GM19328 (cell line): Measurements from ENCODE around the gene CNTNAP2.

Source experiments
- ATAC-seq: cut with Tn5 transposase; IDR thresholded peaks from one replicate; pipeline ENCODE4 v1.9.1; 2021; ENCODE audit warnings: mild to moderate bottlenecking, moderate library complexity; ENCODE audit not compliant: unreplicated experiment

The CNTNAP2 gene

DNA sequence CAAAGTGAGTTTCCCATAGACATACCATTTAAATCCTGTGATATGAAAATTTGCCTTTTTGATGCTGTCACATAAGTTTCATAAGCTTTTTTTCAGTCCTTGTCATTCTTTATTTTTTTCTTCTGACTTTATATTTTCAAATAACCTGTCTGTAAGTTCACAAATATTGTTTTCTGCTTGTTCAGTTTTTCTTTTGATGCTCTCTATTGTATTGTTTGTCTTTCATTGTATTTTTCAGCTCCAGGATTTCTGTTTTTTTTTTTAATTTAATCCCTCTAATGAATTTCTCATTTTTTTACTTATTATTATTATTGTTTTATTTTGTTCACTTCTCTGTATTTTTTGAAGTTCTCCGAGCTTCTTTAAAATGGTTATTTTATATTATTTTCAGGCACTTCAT lies 623.4 kb downstream of the CNTNAP2 start:
- no peak for ATAC-seq

DNA sequence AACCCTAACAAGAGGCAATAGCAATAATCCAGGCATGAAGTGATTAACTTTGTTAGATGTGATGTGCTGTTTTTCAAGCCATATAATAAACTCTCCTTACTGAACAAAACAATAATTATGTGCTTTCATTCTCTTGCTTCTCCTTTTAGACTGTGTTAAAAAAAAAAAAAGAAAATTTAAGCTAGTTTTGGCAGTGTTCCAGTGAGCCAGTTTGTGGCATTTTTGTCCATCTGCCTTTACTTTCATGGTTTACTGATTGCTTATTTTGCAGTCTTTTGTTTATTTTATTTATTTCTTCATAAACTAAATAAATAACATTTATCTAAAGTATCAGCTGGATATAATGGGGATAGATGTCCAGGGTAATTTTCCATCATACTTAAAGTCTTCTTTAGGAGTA lies 625.3 kb downstream of the CNTNAP2 start:
- no peak for ATAC-seq

DNA sequence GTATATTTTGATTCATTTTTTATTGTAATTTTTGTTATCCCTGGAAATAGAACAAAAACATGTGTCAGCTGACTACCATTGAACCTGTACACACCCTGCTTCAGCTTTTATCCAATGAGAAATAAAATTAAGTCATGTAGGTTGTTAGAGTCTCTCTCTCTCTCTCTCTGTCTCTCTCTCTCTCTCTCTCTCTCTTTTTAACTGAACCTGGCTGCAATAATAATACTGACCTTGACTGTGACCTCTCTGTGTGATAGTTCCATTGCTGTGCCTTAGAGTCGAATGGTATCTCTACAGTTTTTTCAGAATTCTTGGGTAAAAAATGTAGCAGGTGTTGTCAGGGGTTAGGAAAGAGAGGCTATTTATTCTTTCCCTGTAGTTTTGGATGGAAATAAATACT lies 637.8 kb downstream of the CNTNAP2 start:
- ATAC-seq, result no peak

DNA sequence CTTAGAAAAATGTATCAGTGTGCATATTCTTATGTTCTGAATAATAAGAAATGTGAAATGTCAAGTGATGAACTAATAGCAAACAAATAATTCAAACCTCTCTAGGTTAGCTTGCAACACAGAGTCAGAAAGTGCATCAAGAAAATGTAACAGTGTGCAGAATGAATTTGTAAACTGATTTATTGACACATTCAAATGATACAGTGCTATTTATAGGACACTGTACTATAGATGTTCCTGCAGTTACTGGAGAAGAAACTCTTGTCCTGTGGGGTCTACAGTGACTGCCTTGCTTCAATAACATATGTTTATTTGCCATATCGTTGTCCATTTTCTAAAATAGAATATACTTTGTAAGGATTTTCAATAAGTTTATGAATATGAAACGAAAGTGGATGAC lies 639.0 kb downstream of the CNTNAP2 start:
- ATAC-seq, result no peak

DNA sequence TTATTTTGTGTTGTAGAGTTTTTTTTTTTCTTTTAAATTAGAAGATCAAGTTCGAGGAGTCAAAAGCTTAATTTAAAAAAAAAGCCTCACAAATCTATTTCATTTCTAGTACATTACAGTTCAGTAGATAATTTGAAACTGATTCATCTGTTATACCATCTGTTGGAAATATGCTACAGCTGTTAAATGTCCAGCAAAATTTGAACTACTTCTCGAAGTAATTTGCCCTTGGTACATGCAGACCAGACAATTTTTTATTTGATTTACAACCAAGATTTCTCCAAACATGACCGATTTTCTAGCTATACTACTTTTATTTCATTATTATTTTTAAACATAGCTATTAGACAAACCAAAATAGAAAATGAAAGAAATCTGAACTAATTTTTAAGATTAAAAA lies 647.9 kb downstream of the CNTNAP2 start:
- ATAC-seq, result no peak

DNA sequence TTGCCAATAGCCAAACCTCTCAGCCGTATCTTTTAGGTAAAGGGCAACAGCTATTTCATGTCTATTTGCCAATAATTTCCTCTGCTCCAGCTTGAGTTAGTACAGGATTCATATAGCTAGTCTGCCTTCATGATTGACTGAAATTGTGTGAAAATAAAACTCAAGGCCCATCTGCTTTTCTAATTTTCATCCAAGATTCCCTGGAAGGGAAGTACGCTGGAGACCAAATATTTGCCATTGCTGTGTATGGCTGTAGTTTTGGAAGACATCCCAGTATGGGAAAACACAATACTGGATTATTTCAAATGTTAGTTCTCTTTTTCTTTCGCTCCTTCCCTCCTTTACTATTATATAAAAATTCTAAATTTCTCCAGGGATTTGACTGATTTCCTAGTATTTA lies 652.4 kb downstream of the CNTNAP2 start:
- no peak for ATAC-seq

DNA sequence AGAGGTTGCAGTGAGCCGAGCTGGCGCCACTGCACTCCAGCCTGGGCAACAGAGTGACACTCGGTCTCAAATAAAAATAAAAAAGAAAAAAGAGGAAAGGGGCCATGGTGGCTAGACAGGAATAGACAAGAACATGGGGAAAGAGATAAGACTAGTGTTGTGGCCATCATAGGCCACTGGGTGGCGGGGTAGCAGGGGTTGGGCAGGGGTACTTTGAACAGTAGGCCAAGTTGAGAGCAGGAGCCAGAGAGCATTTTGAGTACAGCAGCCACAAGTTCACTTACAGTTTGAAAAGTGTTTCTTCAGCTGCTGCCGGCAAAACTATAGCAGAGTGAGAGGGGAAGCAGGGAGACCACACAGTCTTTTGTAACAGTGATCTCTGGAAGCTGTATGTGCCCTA lies 656.0 kb downstream of the CNTNAP2 start:
- ATAC-seq, result no peak

DNA sequence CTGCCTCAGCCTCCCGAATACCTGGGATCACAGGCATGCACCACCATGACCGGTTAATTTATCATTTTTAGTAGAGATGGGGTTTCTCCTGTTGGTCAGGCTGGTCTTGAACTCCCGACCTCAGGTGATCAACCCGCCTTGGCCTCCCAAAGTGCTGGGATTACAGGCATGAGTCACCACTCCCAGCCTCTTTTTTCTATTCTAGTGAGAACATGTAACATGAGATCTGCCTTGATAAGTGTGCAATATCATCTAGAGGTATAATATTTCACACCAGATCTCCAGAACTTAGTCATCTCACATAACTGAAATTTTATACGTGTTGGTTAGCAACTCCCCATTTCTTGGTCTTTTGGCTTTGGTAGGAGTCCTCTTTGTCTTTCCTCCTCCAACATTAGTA lies 656.9 kb downstream of the CNTNAP2 start:
- no peak for ATAC-seq

DNA sequence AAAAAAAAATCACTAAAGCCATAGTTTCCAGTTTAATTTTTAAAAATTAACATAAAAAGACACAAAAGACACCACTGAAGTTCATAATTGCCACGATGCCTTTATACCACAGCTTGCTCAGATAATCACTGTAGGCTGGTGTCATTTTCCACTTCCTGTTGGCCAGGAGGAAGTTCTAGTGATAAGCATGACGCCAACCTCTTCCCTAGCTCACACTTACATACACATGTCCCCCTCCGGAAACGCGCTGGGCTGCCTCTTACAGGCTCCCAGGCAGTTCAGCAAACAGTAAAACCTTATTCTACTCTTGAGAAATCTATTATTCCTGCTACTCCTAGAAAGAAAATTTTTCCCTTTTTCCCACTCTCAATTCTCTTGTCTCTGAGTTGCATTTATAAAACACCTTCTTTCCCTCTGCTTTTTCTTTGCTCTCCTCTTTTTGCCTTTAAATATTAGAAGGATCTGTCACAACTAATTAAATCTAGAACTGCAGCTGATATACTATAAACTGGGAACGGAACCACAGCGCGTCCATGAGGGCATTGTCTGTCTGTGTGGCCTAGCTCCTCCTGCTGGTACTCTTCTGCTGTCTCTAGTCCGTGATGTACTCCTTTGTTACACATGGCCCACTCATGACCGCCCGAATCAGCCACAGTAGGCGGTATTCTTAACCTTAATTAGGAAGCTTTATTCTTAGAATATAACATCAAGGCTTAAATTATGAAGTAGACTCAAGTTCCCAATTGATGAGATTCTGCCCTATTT lies 664.9 kb downstream of the CNTNAP2 start:
- ATAC-seq, result no peak

DNA sequence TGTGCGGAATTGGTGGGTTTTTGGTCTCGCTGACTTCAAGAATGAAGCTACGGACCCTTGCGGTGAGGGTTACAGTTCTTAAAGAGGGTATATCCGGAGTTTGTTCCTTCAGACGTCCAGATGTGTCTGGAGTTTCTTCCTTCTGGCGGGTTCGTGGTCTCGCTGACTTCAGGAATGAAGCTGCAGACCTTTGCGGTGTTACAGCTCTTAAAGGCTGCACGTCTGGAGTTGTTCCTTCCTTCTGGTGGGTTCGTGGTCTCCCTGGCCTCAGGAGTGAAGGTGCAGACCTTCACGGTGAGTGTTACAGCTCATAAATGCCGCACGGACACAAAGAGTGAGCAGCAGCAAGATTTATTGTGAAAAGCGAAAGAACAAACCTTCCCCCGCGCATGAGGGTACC lies 670.7 kb downstream of the CNTNAP2 start:
- ATAC-seq, result no peak

DNA sequence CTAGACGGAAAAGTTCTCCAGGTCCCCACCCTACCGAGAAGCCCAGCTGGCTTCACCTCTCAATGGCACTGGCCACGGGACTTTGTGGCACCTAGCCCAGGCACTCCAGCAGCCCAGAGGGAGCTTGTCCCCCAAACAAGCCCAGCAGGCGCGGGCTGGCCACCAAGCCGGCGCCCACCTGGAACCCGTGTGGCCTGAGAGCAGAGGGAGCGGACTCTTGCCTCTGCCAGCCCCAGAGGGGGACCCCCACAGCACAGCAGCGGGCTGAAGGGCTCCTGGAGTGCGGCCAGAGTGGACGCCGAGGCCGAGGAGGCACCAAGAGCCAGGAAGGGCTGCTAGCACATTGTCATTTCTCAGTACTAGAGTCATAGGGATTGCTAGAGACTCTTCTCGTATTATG lies 671.4 kb downstream of the CNTNAP2 start:
- no peak for ATAC-seq

DNA sequence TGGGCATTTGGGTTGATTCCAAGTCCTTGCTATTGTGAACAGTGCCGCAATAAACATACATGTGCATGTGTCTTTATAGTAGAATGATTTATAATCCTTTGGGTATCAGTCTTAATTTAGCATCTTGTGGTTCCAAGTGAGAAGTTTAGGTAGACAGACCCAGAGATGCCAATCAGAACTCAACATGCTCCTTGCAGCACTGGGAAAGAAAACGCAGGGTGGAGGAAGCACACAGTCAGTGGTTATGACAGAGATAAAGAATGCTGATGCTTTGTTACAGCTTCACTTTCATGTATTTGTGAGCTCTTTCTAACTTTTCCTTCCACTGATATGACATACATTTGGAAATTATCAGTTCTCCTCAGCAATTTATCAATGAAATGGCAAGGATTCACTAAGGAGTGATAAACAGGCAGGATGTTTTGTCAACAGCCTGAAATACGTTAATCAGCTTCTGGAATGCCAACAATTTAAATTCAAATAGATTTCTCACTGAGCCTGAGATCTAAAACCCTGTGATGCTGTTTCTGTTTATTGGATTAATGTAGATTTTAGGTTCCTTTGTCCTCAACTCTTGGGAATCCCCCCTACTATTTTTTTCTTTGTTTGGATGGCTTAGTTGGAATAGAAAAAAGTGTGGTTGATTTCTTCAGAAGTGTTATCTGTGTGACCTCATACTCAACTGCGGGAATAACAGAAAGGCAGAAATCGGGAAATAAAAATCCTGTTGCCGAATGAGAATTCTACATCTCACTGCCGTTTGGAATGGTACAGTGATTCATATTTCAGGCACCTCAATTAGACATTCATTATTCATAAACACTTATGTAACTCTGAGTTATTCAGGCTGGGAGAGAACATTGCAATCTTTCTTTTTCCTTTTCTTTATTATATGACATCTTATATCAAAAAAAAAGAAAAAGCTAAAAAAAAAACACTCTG lies 675.0 kb downstream of the CNTNAP2 start:
- ATAC-seq, result no peak

DNA sequence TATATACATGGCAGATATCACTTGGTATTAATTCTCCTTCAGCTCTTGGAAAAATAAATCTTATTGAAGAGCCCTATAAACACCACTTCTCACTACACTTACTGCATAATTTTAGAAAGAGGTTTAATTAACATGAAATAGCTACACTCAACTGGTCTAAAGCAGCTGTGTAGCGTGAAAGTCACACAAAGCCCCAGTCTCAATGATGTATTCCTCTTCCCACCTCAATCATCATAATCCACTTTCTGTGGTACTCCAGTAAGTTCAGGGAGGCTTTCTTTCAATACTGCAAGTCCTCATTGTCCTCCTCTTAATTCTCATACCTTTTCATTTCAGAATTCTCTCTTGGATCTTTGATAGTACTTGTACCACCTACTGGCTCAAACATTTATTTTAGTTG lies 688.0 kb downstream of the CNTNAP2 start:
- no peak for ATAC-seq

DNA sequence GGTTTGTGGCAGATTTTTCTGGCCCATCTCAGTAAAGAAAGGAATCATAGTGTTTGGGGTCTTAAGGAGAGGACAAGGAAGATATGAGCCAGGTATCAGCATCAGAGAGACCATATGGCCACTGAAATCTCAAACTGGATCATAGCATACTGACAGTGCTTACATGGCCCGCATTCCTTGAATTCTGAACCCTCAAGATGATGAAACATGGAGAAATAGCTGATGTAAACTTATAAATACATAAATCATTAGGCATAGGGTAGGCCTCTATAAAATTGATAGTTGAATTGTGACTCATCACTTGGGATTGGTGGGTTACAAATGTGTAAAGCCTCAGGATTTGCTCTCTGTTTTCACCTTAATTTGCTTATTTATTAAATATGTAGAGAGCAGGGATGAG lies 688.5 kb downstream of the CNTNAP2 start:
- ATAC-seq, result no peak

DNA sequence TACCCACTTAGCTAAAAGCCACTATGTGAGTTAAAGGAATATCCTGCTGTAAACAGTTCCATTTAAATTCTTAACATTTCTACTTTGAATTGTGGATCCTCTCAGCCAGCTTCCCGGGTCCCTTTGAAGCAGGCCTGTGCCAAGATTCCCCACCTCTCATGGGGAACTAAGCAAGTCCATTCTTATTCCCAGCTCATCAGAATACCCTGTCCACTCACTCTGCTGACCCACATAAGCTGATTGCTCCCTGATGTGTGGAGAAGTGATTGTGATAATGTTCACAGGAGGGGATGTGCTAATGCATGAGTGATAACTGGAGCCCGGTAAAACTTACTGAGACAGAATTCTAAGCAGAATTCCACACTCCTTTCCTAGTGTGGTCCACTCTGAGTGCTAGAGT lies 709.7 kb downstream of the CNTNAP2 start:
- no peak for ATAC-seq

DNA sequence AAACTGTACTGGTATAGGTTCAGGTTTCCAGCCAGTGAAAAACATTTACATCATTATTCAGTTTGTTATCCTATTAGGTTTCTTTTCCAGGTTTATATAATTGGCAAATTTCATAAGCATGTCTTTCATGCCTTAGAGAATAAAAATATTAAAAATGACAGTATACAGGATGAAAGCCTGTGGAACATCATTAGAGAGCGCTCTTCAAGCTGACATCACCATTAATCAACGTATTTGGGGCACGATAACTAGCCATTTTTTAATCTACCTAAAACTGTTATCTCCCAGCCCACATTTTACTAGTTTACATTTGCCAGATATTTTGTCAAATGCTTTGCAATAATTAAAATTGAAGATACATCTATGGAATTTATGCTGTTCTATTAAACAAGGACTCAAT lies 714.1 kb downstream of the CNTNAP2 start:
- no peak for ATAC-seq

DNA sequence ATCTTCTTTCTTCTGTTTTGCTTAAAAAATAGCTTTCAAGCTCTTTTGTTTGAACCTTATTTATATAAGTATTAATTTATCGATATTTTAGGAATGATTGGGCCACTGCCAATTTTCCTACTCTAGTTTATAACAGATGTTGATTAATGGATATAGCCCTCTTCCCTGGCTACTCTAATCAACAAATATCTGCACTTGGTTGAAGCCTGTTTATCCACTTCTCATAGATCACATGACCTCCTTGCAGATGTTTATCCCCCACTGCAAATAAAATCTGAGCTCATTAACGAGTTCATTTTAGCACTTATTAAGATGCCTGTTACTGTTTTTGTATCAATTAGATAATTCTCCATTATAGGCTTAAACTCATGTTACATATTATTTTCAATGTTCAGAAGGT lies 715.3 kb downstream of the CNTNAP2 start:
- no peak for ATAC-seq

DNA sequence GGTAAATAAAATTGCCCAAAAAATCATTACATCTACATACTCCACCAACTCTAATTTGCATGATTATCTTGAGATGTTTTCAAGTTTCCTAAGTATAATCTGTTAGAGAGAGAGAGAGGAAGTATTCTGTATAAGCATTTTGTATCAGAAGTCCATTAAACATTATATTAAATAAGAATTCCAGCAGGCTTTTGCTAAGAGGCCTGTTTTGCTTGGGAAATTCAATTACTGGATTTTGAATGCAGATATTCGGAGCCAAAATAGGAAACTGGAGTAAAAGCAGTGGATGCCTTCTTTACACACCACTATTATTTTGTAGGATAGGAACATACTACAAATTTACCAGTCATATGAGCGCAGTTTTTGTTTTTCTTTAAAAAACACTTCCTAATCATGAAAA lies 727.8 kb downstream of the CNTNAP2 start:
- no peak for ATAC-seq

DNA sequence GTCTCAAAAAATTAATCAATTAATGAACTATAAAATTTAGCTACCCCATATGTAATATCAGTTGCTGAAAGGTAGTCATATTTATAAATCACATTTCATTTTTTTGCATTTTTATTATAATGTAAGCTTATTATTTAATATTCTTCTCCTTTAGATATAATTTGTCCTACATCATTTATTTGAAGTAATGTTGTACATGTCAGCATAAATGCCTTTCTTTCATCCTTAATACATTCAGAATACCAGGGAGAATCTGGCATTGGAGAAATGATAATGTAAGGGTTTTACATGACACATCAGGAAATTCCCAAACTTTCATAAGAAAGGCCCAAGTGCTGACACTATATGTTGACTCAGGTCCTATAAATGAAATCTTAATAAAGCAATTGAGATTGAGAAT lies 742.1 kb downstream of the CNTNAP2 start:
- ATAC-seq, result no peak

DNA sequence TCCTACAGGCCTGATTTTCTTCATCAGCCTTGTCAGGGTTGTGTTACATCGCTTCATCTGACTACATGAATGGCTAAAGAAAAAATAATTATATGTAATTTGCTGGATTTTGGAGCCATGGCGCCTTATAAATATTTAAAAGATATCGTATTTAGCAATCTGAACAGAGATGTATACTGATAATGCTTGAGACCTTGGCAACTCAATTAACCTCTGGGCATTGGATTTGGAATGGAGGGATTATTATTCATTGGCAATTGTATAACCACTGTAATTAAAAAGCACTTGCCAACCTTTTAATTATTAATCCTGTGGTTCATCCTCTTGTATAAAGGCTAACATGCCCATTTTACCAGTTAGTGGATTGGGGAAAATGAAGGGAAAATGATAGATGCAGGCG lies 745.1 kb downstream of the CNTNAP2 start:
- no peak for ATAC-seq

DNA sequence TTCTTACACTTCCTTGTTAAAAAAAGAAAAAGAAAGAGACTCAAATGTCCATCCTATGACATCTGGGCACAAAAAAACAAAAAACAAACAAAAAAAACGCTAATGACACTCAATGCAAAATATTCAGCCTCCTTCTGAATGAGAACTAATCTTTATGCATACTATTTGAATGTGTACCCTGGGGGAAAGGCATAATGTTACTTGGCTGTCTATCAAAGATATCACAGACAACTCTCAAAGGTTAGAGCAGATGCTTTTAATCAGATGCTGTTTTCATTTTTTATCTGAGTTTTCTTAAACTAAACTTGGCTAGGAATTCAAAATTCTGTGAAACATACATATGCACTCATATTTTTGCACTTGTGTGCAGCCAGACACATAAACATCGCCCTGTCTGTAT lies 745.8 kb downstream of the CNTNAP2 start:
- ATAC-seq, result no peak

DNA sequence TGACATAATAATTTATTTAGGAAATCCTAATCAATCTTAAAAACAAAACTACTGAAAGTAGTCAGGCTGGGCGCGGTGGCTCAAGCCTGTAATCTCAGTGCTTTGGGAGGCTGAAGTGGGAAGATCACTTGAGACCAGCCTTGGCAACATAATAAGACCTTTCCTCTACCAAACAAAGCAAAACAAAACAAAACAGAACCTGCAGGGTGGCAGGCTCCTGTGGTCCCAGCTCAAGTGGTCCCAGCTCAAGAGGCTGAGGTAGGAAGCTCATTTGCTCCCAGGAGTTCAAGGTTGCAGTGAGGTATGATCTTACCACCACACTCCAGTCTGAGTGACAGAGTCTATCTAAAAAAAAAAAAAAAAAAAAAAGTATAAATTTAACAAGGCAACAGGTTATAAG lies 748.0 kb downstream of the CNTNAP2 start:
- ATAC-seq, result no peak
